Kidney tubule cell (primary cell): Measurements from ENCODE around the gene RND3.
A peak's percentile ranks its signal among the peaks of the same experiment; 100 is the strongest.

Experiments
- DNase-seq: peaks from one replicate; pipeline ENCODE4 v3.0.0-alpha.2; 2018; ENCODE audit warnings: low spot score

RND3 gene, protein sequence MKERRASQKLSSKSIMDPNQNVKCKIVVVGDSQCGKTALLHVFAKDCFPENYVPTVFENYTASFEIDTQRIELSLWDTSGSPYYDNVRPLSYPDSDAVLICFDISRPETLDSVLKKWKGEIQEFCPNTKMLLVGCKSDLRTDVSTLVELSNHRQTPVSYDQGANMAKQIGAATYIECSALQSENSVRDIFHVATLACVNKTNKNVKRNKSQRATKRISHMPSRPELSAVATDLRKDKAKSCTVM

DNA sequence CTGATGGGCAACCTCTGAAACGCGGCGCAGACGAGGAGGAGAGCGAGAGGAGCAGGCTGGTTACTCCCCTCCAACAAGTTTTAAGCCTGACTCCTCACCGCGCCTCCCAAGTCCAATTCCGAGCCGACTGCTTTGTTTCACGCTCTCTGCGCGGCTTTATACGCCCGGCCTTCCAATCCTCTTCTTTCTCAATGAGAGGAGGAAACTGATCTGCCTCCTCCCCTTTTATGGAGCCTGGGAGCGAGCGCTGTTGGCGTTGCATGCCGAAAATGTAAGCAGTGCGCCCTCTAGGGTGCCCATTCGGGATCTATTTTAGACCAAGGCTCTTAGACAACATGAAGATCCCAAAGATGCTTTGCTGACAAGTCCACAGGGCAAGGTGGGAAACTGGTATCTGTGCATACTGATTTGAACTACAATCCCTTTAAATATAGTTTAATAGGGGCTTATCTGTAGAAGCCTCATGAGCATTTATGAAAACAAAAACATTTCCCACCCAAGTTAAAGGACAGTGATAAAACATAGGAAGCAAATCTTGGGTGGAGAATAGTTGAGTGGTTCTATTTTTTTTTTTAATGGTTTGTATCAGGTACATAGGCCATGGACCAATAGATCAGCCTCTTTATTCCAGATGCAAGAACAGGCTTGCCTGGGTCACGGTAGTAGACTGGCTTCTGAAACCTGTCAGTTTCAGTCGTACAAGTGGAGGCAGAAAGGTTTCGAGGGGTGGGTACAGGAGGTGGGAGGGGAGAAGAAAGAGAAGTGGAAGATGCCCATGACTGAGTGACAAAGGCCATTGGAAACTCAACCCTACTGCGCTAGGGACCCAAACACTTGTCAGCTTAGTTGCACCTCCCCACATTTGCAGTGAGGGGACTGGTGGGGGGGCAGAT, at the start of gene RND3:
TSS of gene RND3 (minus strand) at position 131 of the 893 bp plus-strand sequence. CDS start 250 bp downstream, outside the sequence.
- DNase-seq: peak; percentile 99

DNA sequence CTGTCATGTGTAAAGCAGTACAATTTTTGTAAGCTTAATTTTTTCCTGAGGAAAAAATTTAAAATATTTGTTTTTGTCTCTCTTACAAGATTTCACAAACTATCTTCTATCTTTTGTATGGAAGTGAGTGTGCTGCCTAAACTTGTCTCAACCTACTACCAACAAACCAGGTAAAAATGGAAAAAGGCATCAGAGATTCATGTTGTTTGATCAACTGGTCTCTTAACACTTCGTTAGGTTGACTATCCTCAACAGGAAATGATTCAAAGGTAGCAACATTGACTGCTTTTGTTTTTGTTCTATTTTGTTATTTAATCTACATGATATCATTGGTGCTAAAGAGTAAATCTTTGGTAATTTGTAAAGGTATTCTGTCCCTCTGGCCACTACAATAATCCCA, 47.7 kb upstream of the RND3 start:
- no peak for DNase-seq

DNA sequence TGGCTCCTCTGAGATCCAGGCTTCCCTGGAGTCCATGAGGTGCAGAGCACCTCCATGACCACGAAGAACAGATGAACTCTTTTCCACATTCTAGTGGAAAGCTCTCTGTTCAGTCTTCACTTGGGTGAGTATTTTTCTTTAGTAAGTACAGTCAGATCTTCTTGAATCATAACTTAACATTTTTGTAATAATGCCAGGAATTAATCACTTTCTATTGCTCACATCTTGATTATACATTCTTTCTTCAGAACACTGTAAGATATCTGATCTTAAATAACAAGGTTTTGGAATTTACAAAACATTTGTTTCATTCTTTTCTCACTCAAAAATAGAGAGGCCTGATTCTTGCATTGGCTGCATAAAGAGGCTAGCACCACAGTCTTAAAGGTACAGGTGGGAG, 45.4 kb upstream of the RND3 start:
- DNase-seq: peak; percentile 37

DNA sequence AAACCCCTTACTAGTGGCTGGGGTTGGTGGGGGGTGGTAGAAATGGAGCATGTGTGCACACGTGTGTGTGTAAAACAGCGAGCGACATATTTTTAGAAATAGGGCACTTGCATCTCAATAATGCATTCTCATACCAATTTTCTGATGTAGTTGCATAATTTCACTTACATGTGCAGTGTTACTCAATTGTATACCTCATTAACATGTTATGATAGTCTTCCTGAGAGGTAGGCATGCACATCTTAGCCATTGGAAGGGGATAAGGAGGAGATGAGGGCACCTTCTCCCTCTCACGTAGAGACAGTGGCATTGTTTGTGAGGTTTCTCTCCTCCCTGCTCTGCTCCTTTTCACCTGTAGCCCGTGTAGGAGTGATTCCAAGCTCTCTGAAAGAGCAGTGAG, 44.6 kb upstream of the RND3 start:
- DNase-seq: no peak

DNA sequence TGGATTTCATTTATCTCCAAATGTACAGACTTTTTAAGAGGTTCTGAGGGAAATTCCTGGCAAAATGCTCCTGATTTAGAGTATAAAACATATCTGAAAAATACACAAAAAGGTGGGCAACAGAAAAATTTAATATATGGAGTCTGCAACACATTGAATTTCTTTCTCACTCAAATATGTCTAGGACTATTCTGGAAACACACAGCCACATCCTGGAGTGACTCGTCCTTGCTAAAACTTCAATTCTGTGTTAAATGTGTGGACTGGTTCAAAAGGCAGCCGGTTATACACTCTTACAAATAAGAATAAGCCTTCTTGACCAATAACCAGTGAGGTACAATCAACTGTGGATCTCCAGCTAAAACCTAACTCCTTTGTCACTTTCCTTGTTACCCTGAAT, 44.1 kb upstream of the RND3 start:
- DNase-seq: peak; percentile 58

DNA sequence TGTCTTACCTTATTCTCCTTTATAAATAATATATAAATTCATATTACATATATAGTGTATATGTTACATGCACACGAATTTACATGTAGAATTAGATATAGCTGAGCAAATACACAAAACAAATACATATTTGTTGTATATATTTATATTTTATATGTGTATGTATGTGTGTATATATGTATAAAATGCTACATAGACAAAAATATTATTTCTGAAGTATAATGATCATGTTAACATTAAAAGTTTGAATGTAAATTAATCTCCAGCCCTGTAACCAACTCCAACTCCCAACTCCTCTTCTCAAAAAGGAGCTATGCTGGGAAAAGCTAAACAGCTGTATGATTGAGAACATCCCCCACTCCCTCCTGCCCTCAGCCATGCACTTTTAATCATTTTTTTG, 42.7 kb upstream of the RND3 start:
- no peak for DNase-seq

DNA sequence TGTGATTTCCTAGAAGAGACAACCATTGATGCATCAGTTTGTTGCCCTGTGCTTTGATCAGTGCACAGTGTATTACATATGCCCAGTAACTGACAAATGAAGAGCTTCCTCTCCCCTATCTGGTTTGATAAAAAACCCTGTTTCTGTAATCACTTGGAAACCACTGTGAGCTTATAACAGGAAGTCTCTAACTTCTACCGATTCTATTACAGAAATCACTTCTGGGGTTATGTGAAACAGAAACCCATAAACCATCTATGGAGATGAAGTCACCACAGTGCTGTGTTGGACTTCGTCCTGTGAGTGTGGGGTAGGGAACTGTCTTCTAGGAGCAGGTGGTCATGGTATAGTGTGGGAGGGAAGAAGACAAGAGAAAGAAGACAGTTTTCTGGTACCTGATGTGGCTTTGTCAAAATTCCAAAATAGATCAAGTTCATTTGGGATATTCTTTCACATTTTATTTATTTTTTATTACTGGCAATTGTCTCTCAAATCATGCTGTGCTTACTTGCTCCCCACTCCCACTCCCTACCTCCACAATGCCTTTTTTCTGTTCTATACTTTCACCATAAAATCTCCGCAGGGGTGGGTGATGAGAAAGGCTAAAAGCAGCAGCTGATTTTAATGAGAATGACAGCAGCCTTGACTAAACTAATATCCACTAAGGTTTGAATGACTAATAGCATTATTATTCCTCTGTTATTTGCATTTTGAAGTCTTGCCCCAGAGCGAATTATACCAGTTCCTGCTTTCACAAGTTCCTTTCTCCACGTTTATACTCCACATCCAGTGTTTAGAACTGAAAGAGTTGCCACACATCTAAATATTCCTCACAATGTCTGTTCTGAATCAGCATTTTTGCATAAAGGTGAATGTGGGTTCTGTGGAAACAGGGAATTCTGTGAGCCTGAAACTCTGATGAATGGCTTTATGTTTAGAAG, 41.7 kb upstream of the RND3 start:
- peak; percentile 91 for DNase-seq

DNA sequence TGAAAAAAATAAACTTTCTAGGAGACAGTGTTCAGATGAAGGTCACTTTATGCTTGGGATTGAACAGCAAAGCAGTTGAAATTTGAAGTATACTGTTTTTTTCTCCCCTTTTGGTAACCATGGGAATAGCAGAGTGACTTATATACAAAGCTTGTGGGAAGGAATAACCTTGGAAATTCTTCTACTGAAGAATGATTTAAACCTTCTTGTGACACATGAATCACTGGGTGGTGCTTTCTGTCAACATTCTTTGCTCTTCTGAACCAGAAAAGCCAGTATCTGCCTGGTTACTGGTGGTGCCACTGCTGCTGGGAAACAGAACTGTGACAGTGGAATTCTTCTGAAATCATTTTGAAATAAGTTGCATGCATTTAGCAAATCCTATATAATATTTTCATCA, 39.4 kb upstream of the RND3 start:
- DNase-seq: peak; percentile 99

DNA sequence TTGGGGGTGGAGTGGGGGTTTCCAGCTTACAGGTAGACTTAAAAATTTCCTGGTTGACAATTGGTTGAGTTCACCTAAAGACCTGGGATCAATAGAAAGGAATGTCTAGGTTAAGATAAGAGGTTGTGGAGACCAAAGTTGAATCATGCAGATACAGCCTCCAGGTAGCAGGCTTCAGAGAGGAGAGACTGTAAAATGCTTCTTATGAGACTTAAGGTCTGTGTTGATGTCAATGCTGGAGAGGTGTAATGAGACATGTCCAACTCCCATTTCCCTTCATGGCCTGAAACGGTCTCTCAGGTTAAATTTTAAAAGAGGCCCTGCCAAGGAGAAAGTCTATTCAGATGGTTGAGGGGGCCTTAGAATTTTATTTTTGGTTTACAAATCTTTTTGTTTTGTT, 38.5 kb upstream of the RND3 start:
- DNase-seq: peak; percentile 90

DNA sequence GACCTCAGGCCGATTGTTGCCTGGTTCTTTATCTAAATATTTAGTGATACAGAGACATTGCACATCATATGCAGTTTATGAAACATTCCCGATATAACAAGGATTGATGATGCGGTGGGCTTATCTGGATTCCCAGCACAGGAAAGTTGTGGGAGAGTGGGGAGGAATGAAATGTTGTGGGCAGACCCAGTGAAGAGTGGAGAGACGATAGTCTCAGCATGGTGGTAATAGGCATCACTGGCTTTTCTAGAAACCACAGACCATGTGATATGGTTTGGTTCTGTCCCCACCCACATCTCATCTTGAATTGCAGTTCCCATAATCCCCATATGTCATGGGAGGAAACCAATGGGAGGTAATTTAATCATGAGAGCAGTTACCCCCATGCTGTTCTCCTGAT, 34.8 kb upstream of the RND3 start:
- peak; percentile 45 for DNase-seq

DNA sequence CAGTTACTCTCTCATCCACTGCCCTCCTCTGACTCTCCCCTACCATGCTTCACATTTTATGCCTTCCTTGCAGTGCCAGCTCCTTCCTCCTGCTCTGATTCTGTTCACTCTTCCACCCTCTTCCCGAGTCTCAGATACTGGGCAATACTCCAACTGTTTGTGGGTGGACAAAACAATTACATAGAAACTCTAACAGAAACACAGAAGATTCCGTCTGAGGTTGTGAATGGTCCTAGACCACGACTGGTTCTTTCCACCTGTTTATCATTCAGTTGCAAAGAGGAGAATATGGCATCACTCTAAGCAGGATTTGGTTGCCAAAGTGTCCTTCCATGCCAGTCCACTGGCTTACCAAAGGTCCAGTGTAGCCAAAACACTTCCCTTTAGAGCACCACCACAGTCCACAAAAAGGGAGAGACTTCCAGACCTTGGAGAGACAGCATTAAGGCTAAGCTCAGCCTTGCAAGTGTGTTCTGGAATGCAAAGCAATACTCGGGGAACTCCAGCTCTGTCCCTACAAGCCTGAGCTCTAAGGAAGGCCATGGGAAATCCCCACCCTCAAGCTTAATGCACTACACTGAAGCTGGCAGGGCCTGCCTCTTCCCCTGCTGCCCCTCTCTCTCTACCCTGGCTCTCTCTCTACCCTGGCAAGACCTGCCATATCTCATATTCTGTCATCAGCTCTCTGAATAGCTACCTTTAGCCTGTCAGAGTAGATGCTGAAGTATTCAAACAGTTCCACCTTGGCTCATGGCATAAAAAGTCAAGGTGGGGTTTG, 33.6 kb upstream of the RND3 start:
- DNase-seq: peak; percentile 90

DNA sequence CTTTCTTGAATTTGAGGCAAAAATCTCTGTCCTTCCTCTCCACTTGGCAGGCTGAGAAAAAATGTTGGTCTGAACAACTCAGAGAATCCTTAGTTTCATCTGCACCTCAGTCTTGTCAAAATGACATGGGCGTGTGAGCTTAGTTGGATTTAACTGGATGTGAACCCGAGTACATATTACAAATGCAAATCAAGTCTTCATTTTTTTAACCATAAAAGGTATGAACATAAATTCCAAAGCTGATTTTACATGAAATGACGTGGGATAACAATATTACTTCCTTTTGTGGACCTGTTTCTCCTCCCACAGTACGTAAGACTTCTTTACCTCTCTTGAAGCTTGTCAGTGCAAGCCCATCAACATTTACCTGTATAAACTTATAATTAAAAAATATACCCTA, 32.6 kb upstream of the RND3 start:
- no peak for DNase-seq

DNA sequence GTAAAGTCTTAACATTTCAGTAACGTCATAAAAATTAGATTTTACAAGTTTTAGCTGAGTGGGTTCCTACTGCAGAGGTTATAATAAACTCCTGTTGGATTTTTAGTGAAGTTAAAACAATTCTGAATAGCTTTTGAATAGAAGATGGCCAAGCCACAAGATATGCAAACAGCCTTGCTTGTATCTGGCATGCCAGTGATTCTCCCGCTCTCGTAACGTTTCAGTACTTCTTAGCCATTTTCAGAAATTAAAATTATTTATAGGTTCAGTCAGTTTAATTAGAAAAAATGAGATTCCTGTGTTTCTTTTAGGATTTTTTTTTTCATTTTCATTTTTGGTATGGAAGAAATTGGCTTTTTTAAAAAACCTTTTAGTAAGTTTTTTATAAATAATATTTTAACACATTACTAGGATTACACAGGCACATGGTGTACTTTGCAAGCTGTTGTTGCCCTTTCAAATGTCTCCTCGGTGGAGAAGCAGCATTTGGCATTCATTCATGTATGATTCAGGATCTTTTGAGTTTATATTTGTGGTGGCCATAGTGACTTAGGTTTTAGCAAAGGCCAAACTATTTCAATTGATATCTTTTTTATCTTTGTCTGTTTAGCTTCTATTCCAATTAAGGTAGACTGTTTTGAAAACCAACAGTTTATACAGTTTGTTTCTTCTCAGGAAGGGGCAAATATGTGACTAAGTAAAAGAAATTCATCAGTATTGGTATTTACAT, 30.6 kb upstream of the RND3 start:
- DNase-seq: peak; percentile 37

DNA sequence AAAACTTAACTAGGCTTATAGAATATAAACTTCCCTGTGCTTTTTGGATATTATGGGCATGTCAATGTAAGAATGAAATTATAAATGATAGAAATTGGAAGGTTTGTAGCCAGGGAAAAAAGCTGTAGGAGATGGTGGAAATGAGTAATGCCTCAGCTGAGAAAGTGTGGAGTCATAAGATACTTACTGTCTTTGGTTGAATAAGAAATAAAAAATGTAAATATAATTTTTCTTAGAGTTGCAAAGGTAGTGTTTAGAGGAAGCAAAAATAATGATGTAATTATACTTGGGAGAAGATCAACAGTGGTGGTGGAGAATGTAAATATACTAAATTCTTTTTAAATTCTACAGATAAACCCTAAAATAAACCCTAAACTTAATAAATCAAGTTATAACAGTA, 26.2 kb upstream of the RND3 start:
- DNase-seq: no peak

DNA sequence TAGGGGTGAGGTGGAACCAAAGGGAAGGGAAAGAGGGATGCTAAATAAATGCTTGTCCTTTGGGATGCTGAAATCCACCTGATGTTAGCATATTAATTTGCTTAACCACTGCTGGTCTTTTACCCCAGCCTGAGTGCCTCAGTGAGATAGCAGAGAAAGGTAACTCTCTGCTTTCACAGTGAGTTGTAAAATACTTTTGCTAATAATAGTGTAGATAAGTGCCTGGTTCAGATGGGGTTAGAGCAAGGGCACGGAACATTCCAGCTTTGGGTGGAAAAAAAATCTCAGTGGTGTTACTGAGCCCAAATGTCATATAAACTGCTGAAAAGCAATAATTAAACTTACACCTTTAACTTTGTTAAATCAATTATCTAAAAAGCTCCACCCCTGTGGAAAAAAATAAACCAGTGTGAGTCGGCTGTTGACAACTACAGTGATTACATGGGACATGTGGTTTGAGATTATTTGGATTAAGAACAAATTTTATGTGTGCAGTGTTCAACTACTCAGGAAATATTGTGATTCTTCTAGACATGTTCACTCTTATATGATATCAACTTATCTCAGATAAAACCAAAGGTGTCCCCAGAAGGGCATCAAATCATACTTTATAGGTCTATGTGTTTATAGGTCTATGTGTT, 21.1 kb upstream of the RND3 start:
- DNase-seq: no peak

DNA sequence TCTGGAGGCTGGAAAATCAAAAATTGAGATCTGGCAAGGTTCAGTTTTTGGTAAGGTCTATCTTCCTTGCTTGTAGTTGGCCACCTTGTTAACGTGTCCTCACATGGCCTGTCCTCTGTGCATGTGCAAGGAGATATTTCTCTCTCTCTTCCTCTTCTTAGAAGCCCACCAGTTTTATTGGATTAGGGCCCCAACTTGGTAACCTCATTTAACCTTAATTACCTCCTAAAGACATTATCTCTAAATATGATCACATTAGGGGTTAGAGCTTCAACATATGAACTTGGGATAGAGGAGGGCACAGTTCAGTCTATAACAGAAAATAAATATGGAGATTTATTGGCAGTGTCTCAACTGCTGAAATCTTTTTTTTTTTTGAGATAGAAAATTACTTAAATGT, 19.6 kb upstream of the RND3 start:
- DNase-seq: no peak

DNA sequence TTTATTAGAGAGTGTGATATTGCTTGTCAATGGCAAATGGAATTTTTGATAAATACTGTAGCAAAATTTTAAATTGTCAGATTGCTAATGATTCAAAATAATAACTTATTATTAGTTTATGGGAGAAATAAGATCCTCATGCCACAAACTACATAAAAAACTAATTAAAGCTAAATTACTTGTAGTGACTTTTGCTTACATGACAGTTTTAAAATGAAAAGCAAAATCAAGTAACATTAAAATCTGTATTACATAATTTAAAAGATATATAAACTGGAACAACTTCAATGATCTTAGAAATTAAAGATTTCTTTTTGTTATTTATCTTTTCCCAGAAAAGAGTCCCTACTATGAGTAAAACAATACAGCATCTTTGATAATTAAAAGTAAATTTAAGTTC, 17.7 kb upstream of the RND3 start:
- DNase-seq: no peak

DNA sequence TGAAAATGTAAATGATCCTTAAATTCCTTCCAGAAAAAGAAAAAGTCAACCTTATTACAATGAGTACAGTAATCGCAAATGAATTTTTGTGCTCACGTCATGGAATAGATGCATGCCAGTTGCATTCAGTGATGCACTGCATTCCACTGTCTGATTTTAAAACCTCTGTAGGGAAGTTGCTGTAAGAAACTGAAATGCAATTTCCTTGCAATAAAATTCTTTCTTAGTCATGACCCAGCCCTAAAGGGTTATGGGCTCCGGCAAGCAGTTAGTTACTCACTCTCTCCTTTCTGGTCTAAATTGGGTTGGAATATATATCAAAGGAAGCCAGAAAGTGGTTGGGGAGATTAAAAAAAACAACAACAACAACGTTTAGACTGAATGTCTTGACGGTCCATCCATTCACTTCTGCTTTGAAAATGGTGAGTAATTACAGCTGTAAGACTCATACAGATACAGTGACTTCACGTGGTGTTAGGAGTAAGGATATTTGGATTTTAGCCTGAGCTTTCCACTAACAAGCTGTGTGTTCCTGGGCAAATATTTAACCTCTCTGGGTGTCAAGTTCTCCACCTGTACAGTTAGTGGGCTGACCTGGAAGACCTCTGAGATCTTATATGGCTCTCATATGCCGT, 8.6 kb upstream of the RND3 start:
- peak; percentile 85 for DNase-seq

DNA sequence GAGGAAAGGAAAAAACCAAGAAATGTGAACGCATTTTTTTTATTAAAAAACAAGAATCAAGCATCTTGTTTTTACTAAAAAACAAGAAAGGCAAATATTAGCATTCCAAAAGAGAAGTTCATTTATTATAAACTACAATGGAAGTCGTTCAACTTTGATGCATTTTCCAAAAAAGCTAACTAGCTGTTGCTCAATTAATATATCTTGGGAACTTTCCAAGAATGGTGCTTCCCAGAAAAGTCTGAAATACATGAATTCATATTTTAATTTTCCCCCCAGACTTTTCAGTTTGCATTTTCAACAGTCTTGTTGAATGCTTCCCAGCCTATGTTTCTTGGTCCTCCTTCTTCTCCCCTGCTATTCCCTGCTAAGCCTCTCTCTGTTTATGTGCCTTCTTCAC, 7.5 kb upstream of the RND3 start:
- DNase-seq: no peak
